ENCODE data around the gene PRDX5.

PRDX5 gene

DNA sequence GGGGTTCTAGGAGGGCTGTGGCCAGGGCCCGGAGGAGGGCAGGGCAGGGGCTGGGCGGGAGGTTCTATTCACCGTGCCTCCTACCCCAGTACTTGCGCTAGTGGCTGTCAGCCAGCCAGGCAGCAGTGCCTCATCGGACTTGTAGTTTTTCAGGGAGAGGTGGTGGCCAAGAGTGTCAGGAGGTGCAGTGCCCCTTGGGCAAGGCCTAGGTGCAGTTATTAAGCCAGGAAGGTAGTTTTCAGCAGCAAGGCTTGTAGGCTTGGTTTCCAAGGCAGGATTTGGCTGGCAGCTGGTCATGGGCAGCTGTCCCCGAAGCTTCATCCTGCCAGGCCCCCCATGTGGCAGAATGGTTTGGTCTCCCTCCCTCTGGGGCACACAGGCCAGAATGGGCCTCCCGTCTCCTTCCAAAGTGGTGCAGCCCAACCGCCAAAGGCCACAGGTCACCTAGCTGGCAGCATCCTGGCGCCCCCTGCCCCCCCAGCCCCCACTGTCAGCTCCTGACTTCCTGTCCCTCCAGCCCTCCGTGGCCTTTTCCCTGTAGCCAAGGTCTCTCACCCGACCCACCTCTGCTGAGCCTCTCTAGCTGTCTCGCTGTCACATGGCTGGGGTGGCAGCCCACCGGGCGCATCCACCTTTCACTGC is 30.6 kb downstream of the PRDX5 start:
- Histone ChIP-seq H3K27me3 (ENCODE audit: control insufficient read depth, insufficient read depth, low read length) (peaks cover 24% of the 10 kb centered on the region), H3K4me3 (ENCODE audit: low read length) (no peak overlapping the region), H3K9ac (ENCODE audit: low read depth, low read length) (no peak overlapping the region), H3K4me2 (ENCODE audit: low read length) (no peak overlapping the region), H3K36me3 (ENCODE audit: insufficient read depth, low read length) (no peaks in the 10 kb centered on the region), H3K4me1 (ENCODE audit: control insufficient read depth, insufficient read depth, low read length) (peaks cover 4% of the 10 kb centered on the region), H3K9me3 (replicated peaks; ENCODE audit: low read length) (no peaks in the 10 kb centered on the region)

DNA sequence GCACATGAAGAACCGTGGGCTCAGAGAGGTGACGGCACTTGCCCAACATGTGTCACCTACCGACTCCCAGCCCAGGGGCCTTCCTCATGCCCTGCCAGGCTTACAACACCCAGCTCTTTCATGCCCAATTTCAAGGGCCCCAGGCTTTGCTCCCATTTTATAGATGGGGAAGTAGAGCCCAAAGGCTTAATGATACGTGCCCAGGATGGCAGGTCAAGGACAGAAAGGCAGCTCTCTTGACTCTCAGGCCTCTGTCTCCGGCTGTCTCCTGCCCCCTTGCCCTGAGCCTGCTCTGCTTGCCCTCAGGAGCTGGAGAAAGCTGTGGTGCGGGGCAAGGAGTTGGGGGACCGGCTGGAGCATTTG is 31.1 kb downstream of the PRDX5 start:
- peaks cover 27% of the 10 kb centered on the region for H3K27me3 ChIP-seq (ENCODE audit: control insufficient read depth, insufficient read depth, low read length)
- H3K4me1 ChIP-seq (ENCODE audit: control insufficient read depth, insufficient read depth, low read length) = peaks cover 4% of the 10 kb centered on the region
- H3K36me3 ChIP-seq (ENCODE audit: insufficient read depth, low read length) = no peaks in the 10 kb centered on the region
- H3K9me3 ChIP-seq (replicated peaks; ENCODE audit: low read length) = no peaks in the 10 kb centered on the region
- H3K4me3 ChIP-seq (ENCODE audit: low read length) = no peak overlapping the region
- no peak overlapping the region for H3K4me2 ChIP-seq (ENCODE audit: low read length)
- H3K9ac ChIP-seq (ENCODE audit: low read depth, low read length) = no peak overlapping the region

GRCh38 chr11:64349404-64349803 is 31.5 kb downstream of the PRDX5 start:
- H3K9ac ChIP-seq (ENCODE audit: low read depth, low read length) = no peak overlapping the region
- peaks cover 4% of the 10 kb centered on the region for H3K4me1 ChIP-seq (ENCODE audit: control insufficient read depth, insufficient read depth, low read length)
- H3K9me3 ChIP-seq (replicated peaks; ENCODE audit: low read length) = no peaks in the 10 kb centered on the region
- no peak overlapping the region for H3K4me3 ChIP-seq (ENCODE audit: low read length)
- H3K36me3 ChIP-seq (ENCODE audit: insufficient read depth, low read length) = no peaks in the 10 kb centered on the region
- peaks cover 27% of the 10 kb centered on the region for H3K27me3 ChIP-seq (ENCODE audit: control insufficient read depth, insufficient read depth, low read length)
- H3K4me2 ChIP-seq (ENCODE audit: low read length) = no peak overlapping the region

GRCh38 chr11:64351136-64351631 is 33.3 kb downstream of the PRDX5 start:
- no peaks in the 10 kb centered on the region for H3K9me3 ChIP-seq (replicated peaks; ENCODE audit: low read length)
- H3K9ac ChIP-seq (ENCODE audit: low read depth, low read length) = no peak overlapping the region
- no peak overlapping the region for H3K4me2 ChIP-seq (ENCODE audit: low read length)
- H3K36me3 ChIP-seq (ENCODE audit: insufficient read depth, low read length) = no peaks in the 10 kb centered on the region
- peaks cover 9% of the 10 kb centered on the region for H3K4me1 ChIP-seq (ENCODE audit: control insufficient read depth, insufficient read depth, low read length)
- H3K27me3 ChIP-seq (ENCODE audit: control insufficient read depth, insufficient read depth, low read length) = peaks cover 27% of the 10 kb centered on the region
- no peak overlapping the region for H3K4me3 ChIP-seq (ENCODE audit: low read length)

DNA sequence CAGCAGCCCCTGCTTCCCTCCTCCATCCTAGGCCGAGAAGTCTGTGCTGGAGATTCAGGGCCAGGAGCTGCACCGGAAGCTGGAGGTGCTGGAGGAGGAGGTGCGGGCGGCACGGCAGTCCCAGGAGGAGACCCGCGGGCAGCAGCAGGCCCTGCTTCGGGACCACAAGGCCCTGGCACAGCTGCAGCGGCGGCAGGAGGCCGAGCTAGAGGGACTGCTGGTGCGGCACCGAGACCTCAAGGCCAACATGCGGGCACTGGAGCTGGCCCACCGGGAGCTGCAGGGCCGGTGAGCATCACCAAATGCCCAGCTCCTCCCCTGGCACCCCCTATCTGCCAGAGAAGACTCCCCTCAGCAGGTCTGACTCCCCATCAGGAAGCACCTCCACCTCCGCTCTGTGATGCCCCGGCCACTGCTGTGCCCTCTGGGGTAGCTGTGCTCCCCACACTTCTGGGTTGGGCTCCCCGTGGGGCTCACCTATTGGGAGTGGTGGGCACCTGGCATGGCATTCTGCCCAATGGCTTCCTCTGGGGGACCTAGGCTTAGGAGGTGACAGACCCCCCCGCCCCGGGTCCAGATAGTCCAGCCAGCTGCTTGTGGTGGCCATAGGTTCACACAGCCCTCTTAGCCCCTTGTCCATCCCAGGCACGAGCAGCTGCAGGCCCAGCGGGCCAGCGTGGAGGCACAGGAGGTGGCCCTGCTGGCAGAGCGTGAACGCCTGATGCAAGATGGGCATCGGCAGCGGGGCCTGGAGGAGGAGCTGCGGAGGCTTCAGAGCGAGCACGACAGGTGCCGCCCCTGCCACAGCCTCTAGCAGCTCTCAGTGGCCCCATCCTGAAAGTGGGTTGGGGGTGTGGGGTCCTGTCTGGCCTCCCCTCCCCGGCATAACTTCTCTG is 34.4 kb downstream of the PRDX5 start:
- Histone ChIP-seq H3K4me1 (ENCODE audit: control insufficient read depth, insufficient read depth, low read length) (peaks cover 9% of the 10 kb centered on the region), H3K9me3 (replicated peaks; ENCODE audit: low read length) (no peaks in the 10 kb centered on the region), H3K36me3 (ENCODE audit: insufficient read depth, low read length) (no peaks in the 10 kb centered on the region), H3K9ac (ENCODE audit: low read depth, low read length) (no peak overlapping the region), H3K4me3 (ENCODE audit: low read length) (no peak overlapping the region), H3K4me2 (ENCODE audit: low read length) (no peak overlapping the region), H3K27me3 (ENCODE audit: control insufficient read depth, insufficient read depth, low read length) (peaks cover 27% of the 10 kb centered on the region)

- Histone ChIP-seq H3K9ac (ENCODE audit: low read depth, low read length) (no peak overlapping the region), H3K27me3 (ENCODE audit: control insufficient read depth, insufficient read depth, low read length) (peaks cover 27% of the 10 kb centered on the region), H3K36me3 (ENCODE audit: insufficient read depth, low read length) (no peaks in the 10 kb centered on the region), H3K4me2 (ENCODE audit: low read length) (no peak overlapping the region), H3K4me3 (ENCODE audit: low read length) (no peak overlapping the region), H3K4me1 (ENCODE audit: control insufficient read depth, insufficient read depth, low read length) (peaks cover 17% of the 10 kb centered on the region), H3K9me3 (replicated peaks; ENCODE audit: low read length) (no peaks in the 10 kb centered on the region)
Measured at GRCh38 chr11:64352995-64353714, 35.2 kb downstream of the PRDX5 start.

GRCh38 chr11:64353715-64354506 is 36.0 kb downstream of the PRDX5 start:
- Histone ChIP-seq H3K4me1 (ENCODE audit: control insufficient read depth, insufficient read depth, low read length) (peaks cover 19% of the 10 kb centered on the region), H3K9ac (ENCODE audit: low read depth, low read length) (no peak overlapping the region), H3K27me3 (ENCODE audit: control insufficient read depth, insufficient read depth, low read length) (peaks cover 23% of the 10 kb centered on the region), H3K9me3 (replicated peaks; ENCODE audit: low read length) (no peaks in the 10 kb centered on the region), H3K36me3 (ENCODE audit: insufficient read depth, low read length) (no peaks in the 10 kb centered on the region), H3K4me3 (ENCODE audit: low read length) (no peak overlapping the region), H3K4me2 (ENCODE audit: low read length) (no peak overlapping the region)

- Histone ChIP-seq H3K9me3 (replicated peaks; ENCODE audit: low read length) (no peaks in the 10 kb centered on the region), H3K4me1 (ENCODE audit: control insufficient read depth, insufficient read depth, low read length) (peaks cover 29% of the 10 kb centered on the region), H3K27me3 (ENCODE audit: control insufficient read depth, insufficient read depth, low read length) (peaks cover 23% of the 10 kb centered on the region), H3K4me2 (ENCODE audit: low read length) (peak overlapping the region; percentile 76), H3K4me3 (ENCODE audit: low read length) (peak overlapping the region; percentile 58), H3K9ac (ENCODE audit: low read depth, low read length) (peak overlapping the region; percentile 53), H3K36me3 (ENCODE audit: insufficient read depth, low read length) (peaks cover under 1% of the 10 kb centered on the region)
Measured at GRCh38 chr11:64355078-64355940, 37.4 kb downstream of the PRDX5 start.

DNA sequence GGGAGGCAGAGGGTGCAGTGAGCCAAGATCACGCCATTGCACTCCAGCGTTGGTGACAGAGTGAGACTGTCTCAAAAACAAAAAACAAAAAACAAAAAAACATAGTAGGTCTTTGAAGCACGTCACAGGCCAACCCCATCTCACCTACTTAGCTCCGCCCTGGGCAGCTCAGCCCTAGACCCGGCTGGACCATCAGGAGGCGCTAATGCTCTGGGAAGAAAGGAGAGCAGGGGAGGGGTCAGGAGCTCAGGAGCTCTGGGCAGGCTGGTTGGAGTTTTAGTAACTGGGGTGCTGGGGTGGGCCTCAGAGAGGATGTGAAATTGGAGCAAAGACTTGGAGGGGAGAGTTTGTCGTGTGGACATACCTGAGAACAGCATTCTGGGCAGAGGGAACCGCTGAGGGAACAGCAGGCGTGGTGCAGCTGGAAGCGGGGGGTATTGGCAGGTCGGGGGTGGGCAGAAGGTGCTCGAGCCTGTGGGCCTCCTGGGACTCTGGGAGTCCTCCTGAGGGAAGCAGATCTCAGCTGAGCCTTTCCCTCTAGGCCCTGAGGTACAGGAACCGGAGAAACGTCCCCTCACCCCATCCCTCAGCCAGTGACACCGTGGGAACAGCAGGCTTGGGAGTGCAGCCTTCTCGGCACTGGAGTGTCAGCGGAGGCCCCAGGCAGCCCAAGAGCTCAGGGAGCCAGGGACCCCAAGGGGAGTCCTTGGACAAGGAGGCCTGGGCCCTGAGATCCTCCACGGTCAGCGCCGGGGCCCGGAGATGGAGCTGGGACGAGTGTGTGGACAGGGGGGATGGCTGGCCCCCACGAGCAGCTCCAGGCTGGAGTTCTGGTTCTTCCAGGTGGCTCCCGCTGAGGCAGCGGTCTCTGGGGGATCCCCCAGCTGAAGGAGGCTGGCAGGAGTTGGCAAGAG is 38.8 kb downstream of the PRDX5 start:
- Histone ChIP-seq H3K9ac (ENCODE audit: low read depth, low read length) (no peak overlapping the region), H3K27me3 (ENCODE audit: control insufficient read depth, insufficient read depth, low read length) (peaks cover 20% of the 10 kb centered on the region), H3K4me2 (ENCODE audit: low read length) (no peak overlapping the region), H3K4me1 (ENCODE audit: control insufficient read depth, insufficient read depth, low read length) (peaks cover 34% of the 10 kb centered on the region), H3K9me3 (replicated peaks; ENCODE audit: low read length) (no peaks in the 10 kb centered on the region), H3K36me3 (ENCODE audit: insufficient read depth, low read length) (peaks cover 14% of the 10 kb centered on the region), H3K4me3 (ENCODE audit: low read length) (no peak overlapping the region)
